ENCODE measurements around the gene ZFP92.

The ZFP92 gene

GRCh38 chrX:153430796-153431195 lies 19.5 kb downstream of the ZFP92 start:
- Histone ChIP-seq H3K18ac (ENCODE audit: low read length) (no peak overlapping the region), H3K27ac (ENCODE audit: low read depth, low read length) (no peak overlapping the region), H2AK5ac (ENCODE audit: low read length) (no peak overlapping the region), H2BK120ac (ENCODE audit: insufficient read depth, low read length, poor library complexity) (no peak overlapping the region), H3K4me3 (ENCODE audit: low read depth, low read length) (no peak overlapping the region), H2BK5ac (ENCODE audit: low read depth, low read length, poor library complexity) (no peak overlapping the region), H3K9ac (ENCODE audit: low read length) (no peak overlapping the region), H3K9me3 (ENCODE audit: insufficient read depth, low read depth, low read length) (no peaks in the 10 kb centered on the region), H3K4me2 (ENCODE audit: low read length) (no peak overlapping the region), H2AFZ (ENCODE audit: insufficient read depth, low read length, poor library complexity) (no peak overlapping the region), H3K23ac (ENCODE audit: low read length) (no peak overlapping the region), H3K14ac (ENCODE audit: low read length) (no peak overlapping the region), H4K8ac (ENCODE audit: low read depth, low read length) (no peak overlapping the region), H4K91ac (ENCODE audit: low read depth, low read length) (no peak overlapping the region), H2BK12ac (ENCODE audit: low read length) (no peak overlapping the region), H3K36me3 (ENCODE audit: control insufficient read depth in 1 of 2, insufficient read depth in 2 of 2, low read length in 2 of 2) (no peaks in the 10 kb centered on the region), H3K4ac (ENCODE audit: low read depth, low read length) (no peak overlapping the region), H4K12ac (ENCODE audit: low read depth, low read length) (no peak overlapping the region), H3K4me1 (ENCODE audit: control insufficient read depth in 1 of 2, insufficient read depth in 2 of 2, low read length in 2 of 2) (no peaks in the 10 kb centered on the region), H3K27me3 (ENCODE audit: insufficient read depth, low read length) (no peaks in the 10 kb centered on the region), H3K79me2 (ENCODE audit: control insufficient read depth, insufficient read depth, low read length, poor library complexity) (no peaks in the 10 kb centered on the region), H3K79me1 (ENCODE audit: low read length) (no peaks in the 10 kb centered on the region)
- WGBS (ENCODE audit: extremely low coverage, insufficient coverage, insufficient read length): no CpG with 5 or more reads among the region's 6 CpGs
- DNase-seq: no peak

GRCh38 chrX:153433161-153433680 lies 21.9 kb downstream of the ZFP92 start:
- H2BK5ac ChIP-seq (ENCODE audit: low read depth, low read length, poor library complexity): no peak overlapping the region
- no peaks in the 10 kb centered on the region for H3K4me1 ChIP-seq (ENCODE audit: control insufficient read depth in 1 of 2, insufficient read depth in 2 of 2, low read length in 2 of 2)
- no peak for DNase-seq
- no peak overlapping the region for H4K91ac ChIP-seq (ENCODE audit: low read depth, low read length)
- H3K4me2 ChIP-seq (ENCODE audit: low read length): no peak overlapping the region
- no CpG with 5 or more reads among the region's 12 CpGs for WGBS (ENCODE audit: extremely low coverage, insufficient coverage, insufficient read length)
- H3K18ac ChIP-seq (ENCODE audit: low read length): no peak overlapping the region
- no peaks in the 10 kb centered on the region for H3K79me1 ChIP-seq (ENCODE audit: low read length)
- no peak overlapping the region for H2AFZ ChIP-seq (ENCODE audit: insufficient read depth, low read length, poor library complexity)
- H2BK12ac ChIP-seq (ENCODE audit: low read length): no peak overlapping the region
- no peaks in the 10 kb centered on the region for H3K79me2 ChIP-seq (ENCODE audit: control insufficient read depth, insufficient read depth, low read length, poor library complexity)
- no peak overlapping the region for H4K12ac ChIP-seq (ENCODE audit: low read depth, low read length)
- no peak overlapping the region for H3K4me3 ChIP-seq (ENCODE audit: low read depth, low read length)
- H3K4ac ChIP-seq (ENCODE audit: low read depth, low read length): no peak overlapping the region
- no peak overlapping the region for H3K27ac ChIP-seq (ENCODE audit: low read depth, low read length)
- no peak overlapping the region for H3K14ac ChIP-seq (ENCODE audit: low read length)
- no peak overlapping the region for H2BK120ac ChIP-seq (ENCODE audit: insufficient read depth, low read length, poor library complexity)
- no peak overlapping the region for H2AK5ac ChIP-seq (ENCODE audit: low read length)
- H3K9ac ChIP-seq (ENCODE audit: low read length): no peak overlapping the region
- no peaks in the 10 kb centered on the region for H3K9me3 ChIP-seq (ENCODE audit: insufficient read depth, low read depth, low read length)
- no peak overlapping the region for H4K8ac ChIP-seq (ENCODE audit: low read depth, low read length)
- H3K27me3 ChIP-seq (ENCODE audit: insufficient read depth, low read length): no peaks in the 10 kb centered on the region
- no peak overlapping the region for H3K23ac ChIP-seq (ENCODE audit: low read length)
- H3K36me3 ChIP-seq (ENCODE audit: control insufficient read depth in 1 of 2, insufficient read depth in 2 of 2, low read length in 2 of 2): no peaks in the 10 kb centered on the region

DNA sequence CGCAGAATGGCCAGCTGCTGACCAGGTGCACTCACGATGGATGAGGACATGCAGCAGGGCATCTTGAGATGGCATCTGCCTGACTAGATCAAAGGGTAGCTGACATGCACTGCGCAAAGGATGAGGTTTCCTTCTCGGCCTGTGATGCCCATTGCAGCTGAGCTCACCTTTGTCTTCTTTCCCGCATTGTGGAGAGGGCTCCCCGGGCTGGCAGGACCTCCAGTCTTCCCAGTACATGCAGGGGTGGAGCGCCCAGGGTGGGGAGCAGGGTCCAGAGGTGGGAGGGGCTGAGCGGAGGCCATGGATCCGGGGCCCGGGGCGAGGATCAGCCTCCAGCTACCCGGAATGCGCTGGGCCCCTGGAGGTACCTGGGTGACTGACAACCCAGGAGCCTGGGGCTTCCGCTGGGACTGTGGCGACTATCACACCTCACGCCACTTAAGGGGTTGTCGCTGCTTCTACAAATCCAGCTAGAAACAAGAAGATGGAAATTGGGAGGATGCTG lies 22.6 kb downstream of the ZFP92 start:
- Histone ChIP-seq H3K27ac (ENCODE audit: low read depth, low read length) (no peak overlapping the region), H2BK12ac (ENCODE audit: low read length) (no peak overlapping the region), H3K79me2 (ENCODE audit: control insufficient read depth, insufficient read depth, low read length, poor library complexity) (no peaks in the 10 kb centered on the region), H3K9me3 (ENCODE audit: insufficient read depth, low read depth, low read length) (no peaks in the 10 kb centered on the region), H3K9ac (ENCODE audit: low read length) (no peak overlapping the region), H2AFZ (ENCODE audit: insufficient read depth, low read length, poor library complexity) (no peak overlapping the region), H2AK5ac (ENCODE audit: low read length) (no peak overlapping the region), H3K23ac (ENCODE audit: low read length) (no peak overlapping the region), H3K4me3 (ENCODE audit: low read depth, low read length) (no peak overlapping the region), H3K27me3 (ENCODE audit: insufficient read depth, low read length) (no peaks in the 10 kb centered on the region), H3K4me2 (ENCODE audit: low read length) (no peak overlapping the region), H2BK120ac (ENCODE audit: insufficient read depth, low read length, poor library complexity) (no peak overlapping the region), H3K79me1 (ENCODE audit: low read length) (no peaks in the 10 kb centered on the region), H3K36me3 (ENCODE audit: control insufficient read depth in 1 of 2, insufficient read depth in 2 of 2, low read length in 2 of 2) (no peaks in the 10 kb centered on the region), H4K12ac (ENCODE audit: low read depth, low read length) (peak overlapping the region; percentile 18), H3K14ac (ENCODE audit: low read length) (no peak overlapping the region), H3K4ac (ENCODE audit: low read depth, low read length) (no peak overlapping the region), H4K91ac (ENCODE audit: low read depth, low read length) (no peak overlapping the region), H4K8ac (ENCODE audit: low read depth, low read length) (no peak overlapping the region), H2BK5ac (ENCODE audit: low read depth, low read length, poor library complexity) (no peak overlapping the region), H3K18ac (ENCODE audit: low read length) (no peak overlapping the region), H3K4me1 (ENCODE audit: control insufficient read depth in 1 of 2, insufficient read depth in 2 of 2, low read length in 2 of 2) (no peaks in the 10 kb centered on the region)
- WGBS (ENCODE audit: extremely low coverage, insufficient coverage, insufficient read length): no CpG with 5 or more reads among the region's 17 CpGs
- no peak for DNase-seq

DNA sequence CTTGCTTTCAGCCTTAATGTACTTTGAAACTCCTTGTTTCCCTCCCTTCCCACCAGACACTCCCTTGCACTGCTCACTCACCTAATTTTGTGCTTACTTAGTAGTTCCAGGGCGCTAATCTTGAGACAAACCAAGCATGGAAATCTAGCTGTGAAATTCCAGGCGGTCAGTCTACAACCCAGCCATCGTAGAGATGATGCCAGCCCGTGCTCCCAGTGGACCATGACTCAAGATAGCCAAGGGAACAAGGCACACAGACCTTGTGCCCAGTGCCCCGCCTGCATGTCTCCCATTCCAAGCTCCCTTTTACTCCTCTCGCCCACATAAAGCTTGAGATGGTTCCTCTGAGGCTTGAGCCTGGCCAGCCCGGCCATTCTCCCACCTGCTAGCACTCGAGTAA lies 23.5 kb downstream of the ZFP92 start:
- H3K36me3 ChIP-seq (ENCODE audit: control insufficient read depth in 1 of 2, insufficient read depth in 2 of 2, low read length in 2 of 2): no peaks in the 10 kb centered on the region
- no CpG with 5 or more reads among the region's 8 CpGs for WGBS (ENCODE audit: extremely low coverage, insufficient coverage, insufficient read length)
- H3K14ac ChIP-seq (ENCODE audit: low read length): no peak overlapping the region
- H4K12ac ChIP-seq (ENCODE audit: low read depth, low read length): no peak overlapping the region
- H3K9ac ChIP-seq (ENCODE audit: low read length): no peak overlapping the region
- no peak overlapping the region for H3K4ac ChIP-seq (ENCODE audit: low read depth, low read length)
- H4K8ac ChIP-seq (ENCODE audit: low read depth, low read length): no peak overlapping the region
- no peaks in the 10 kb centered on the region for H3K79me1 ChIP-seq (ENCODE audit: low read length)
- H3K27ac ChIP-seq (ENCODE audit: low read depth, low read length): no peak overlapping the region
- no peak for DNase-seq
- no peaks in the 10 kb centered on the region for H3K27me3 ChIP-seq (ENCODE audit: insufficient read depth, low read length)
- H3K4me2 ChIP-seq (ENCODE audit: low read length): no peak overlapping the region
- no peak overlapping the region for H2BK5ac ChIP-seq (ENCODE audit: low read depth, low read length, poor library complexity)
- H3K23ac ChIP-seq (ENCODE audit: low read length): no peak overlapping the region
- H4K91ac ChIP-seq (ENCODE audit: low read depth, low read length): no peak overlapping the region
- no peaks in the 10 kb centered on the region for H3K9me3 ChIP-seq (ENCODE audit: insufficient read depth, low read depth, low read length)
- no peak overlapping the region for H2BK120ac ChIP-seq (ENCODE audit: insufficient read depth, low read length, poor library complexity)
- H2AFZ ChIP-seq (ENCODE audit: insufficient read depth, low read length, poor library complexity): no peak overlapping the region
- H2AK5ac ChIP-seq (ENCODE audit: low read length): no peak overlapping the region
- no peak overlapping the region for H3K4me3 ChIP-seq (ENCODE audit: low read depth, low read length)
- no peaks in the 10 kb centered on the region for H3K79me2 ChIP-seq (ENCODE audit: control insufficient read depth, insufficient read depth, low read length, poor library complexity)
- no peak overlapping the region for H2BK12ac ChIP-seq (ENCODE audit: low read length)
- no peaks in the 10 kb centered on the region for H3K4me1 ChIP-seq (ENCODE audit: control insufficient read depth in 1 of 2, insufficient read depth in 2 of 2, low read length in 2 of 2)
- no peak overlapping the region for H3K18ac ChIP-seq (ENCODE audit: low read length)
